ENCODE measurements around the gene BDKRB1. TPM values are rescaled to one million over a fixed set of nuclear protein-coding genes. Genes with fewer than 3 reads are reported as not detected.
"Not testable (repeated sequence)": the region's sequence is repeated elsewhere in the genome, so short reads cannot be mapped to it uniquely, and the experiment has no call there.

BDKRB1 gene
- total RNA-seq, 1 donor from 2014 or later = not detected

DNA sequence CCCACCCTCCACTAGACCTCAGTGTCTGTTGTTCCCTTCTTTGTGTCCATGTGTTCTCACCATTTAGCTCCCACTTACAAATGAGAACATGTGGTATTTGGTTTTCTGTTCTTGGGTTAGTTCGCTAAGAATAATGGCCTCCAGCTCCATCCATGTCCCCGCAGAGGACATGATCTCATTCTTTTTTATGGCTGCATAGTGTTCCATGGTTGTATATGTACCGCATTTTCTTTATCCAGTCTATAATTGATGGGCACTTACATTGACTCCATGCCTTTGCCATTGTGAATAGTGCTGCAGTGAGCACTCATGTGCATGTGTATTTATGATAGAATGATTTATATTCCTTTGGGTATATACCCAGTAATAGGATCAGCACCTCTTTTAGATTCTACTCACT, 10.9 kb upstream of the BDKRB1 start:
- H3K27me3 ChIP-seq (ENCODE audit: control insufficient read depth in 3 of 3, insufficient read depth in 3 of 3, low read length in 3 of 3); H3K9me3 ChIP-seq (ENCODE audit: control insufficient read depth in 3 of 3, low read length in 3 of 3); H3K4me3 ChIP-seq (ENCODE audit: low read length in 3 of 3); H3K9ac ChIP-seq (ENCODE audit: low read depth in 1 of 3, low read length in 3 of 3); H3K36me3 ChIP-seq (ENCODE audit: control insufficient read depth in 3 of 3, insufficient read depth in 3 of 3, low read length in 3 of 3); H3K4me1 ChIP-seq (ENCODE audit: control insufficient read depth in 3 of 3, insufficient read depth in 3 of 3, low read length in 3 of 3); H3K27ac ChIP-seq (ENCODE audit: low read depth, low read length): not testable (repeated sequence)

GRCh38 chr14:96245710-96246538, 10.1 kb upstream of the BDKRB1 start:
- no peak overlapping the region for H3K9ac ChIP-seq (ENCODE audit: low read depth in 1 of 3, low read length in 3 of 3)

DNA sequence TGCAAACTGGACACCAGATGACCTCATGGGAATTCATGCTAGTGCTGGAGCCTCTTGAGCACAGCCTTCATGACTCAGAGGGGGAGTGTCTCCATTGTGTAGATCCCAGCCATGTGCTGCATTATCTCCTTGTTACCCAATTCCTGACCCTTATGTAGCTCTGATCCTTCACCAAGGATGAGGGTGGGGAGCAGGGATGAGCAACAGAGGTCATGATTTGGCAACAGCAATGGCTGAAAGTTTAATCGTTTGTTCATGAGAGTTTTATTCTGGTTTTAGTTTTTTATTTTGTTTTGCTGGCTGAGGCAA, 9.5 kb upstream of the BDKRB1 start:
- no peak overlapping the region for H3K4me3 ChIP-seq (ENCODE audit: low read length in 3 of 3)
- no peaks in the 10 kb centered on the region for H3K36me3 ChIP-seq (ENCODE audit: control insufficient read depth in 3 of 3, insufficient read depth in 3 of 3, low read length in 3 of 3)
- H3K27ac ChIP-seq (ENCODE audit: low read depth, low read length) = no peak overlapping the region
- no peak overlapping the region for H3K9ac ChIP-seq (ENCODE audit: low read depth in 1 of 3, low read length in 3 of 3)
- no peaks in the 10 kb centered on the region for H3K9me3 ChIP-seq (ENCODE audit: control insufficient read depth in 3 of 3, low read length in 3 of 3)
- peaks cover 0 to 2% (median 0%) of the 10 kb centered on the region in 3 donors for H3K27me3 ChIP-seq (ENCODE audit: control insufficient read depth in 3 of 3, insufficient read depth in 3 of 3, low read length in 3 of 3)
- H3K4me1 ChIP-seq (ENCODE audit: control insufficient read depth in 3 of 3, insufficient read depth in 3 of 3, low read length in 3 of 3) = no peaks in the 10 kb centered on the region

More at GRCh38 chr14:96245710-96246538, 10.1 kb upstream of the BDKRB1 start:
- no peak overlapping the region for H3K4me3 ChIP-seq (ENCODE audit: low read length in 3 of 3)
- H3K9me3 ChIP-seq (ENCODE audit: control insufficient read depth in 3 of 3, low read length in 3 of 3) = no peaks in the 10 kb centered on the region
- H3K27me3 ChIP-seq (ENCODE audit: control insufficient read depth in 3 of 3, insufficient read depth in 3 of 3, low read length in 3 of 3) = peaks cover 0 to 3% (median 0%) of the 10 kb centered on the region in 3 donors
- no peak overlapping the region for H3K27ac ChIP-seq (ENCODE audit: low read depth, low read length)
- no peaks in the 10 kb centered on the region for H3K4me1 ChIP-seq (ENCODE audit: control insufficient read depth in 3 of 3, insufficient read depth in 3 of 3, low read length in 3 of 3)
- H3K36me3 ChIP-seq (ENCODE audit: control insufficient read depth in 3 of 3, insufficient read depth in 3 of 3, low read length in 3 of 3) = no peaks in the 10 kb centered on the region

DNA sequence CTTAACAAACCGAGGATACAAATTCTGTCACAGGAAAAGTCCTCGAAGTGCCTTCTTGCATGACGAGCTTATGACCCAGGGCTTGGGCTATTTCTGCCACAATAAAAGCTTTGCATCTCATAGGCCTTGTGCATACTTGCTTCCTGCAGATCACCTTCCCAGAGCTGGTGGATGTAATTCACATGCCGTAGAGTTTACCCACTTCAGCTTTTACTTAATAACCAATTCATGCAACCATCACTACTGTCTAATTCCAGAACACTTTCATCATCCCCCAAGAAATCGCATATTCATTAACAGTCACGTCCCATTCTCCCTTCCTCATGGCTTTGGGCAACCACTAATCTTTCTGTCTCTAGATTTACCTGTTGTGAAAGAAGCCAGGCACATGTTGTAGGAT, 9.0 kb upstream of the BDKRB1 start:
- no peak overlapping the region for H3K4me3 ChIP-seq (ENCODE audit: low read length in 3 of 3)
- no peak overlapping the region for H3K9ac ChIP-seq (ENCODE audit: low read depth in 1 of 3, low read length in 3 of 3)
- H3K9me3 ChIP-seq (ENCODE audit: control insufficient read depth in 3 of 3, low read length in 3 of 3) = no peaks in the 10 kb centered on the region
- H3K4me1 ChIP-seq (ENCODE audit: control insufficient read depth in 3 of 3, insufficient read depth in 3 of 3, low read length in 3 of 3) = no peaks in the 10 kb centered on the region
- peaks cover 0 to 2% (median 0%) of the 10 kb centered on the region in 3 donors for H3K27me3 ChIP-seq (ENCODE audit: control insufficient read depth in 3 of 3, insufficient read depth in 3 of 3, low read length in 3 of 3)
- H3K27ac ChIP-seq (ENCODE audit: low read depth, low read length) = no peak overlapping the region
- H3K36me3 ChIP-seq (ENCODE audit: control insufficient read depth in 3 of 3, insufficient read depth in 3 of 3, low read length in 3 of 3) = no peaks in the 10 kb centered on the region

DNA sequence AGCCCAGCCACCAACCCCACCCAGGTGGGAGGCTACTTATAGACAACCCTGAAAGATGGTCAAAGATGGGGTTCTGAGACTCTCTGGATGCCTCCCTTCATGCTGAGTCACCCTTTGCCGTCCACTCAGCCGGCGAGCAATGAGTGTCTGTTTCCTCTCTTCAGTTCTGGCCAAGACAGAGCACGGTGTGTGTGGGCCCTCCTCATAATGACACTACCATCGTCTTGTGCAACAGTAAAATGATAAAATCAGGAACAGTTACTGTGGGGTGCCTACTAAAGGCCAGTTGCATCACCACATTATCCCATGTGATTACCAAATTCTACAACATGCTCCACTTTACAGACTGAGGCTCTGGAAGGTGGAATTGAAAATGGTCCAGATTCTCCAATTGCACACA, 7.0 kb upstream of the BDKRB1 start:
- peaks cover 0 to 2% (median 0%) of the 10 kb centered on the region in 3 donors for H3K27me3 ChIP-seq (ENCODE audit: control insufficient read depth in 3 of 3, insufficient read depth in 3 of 3, low read length in 3 of 3)
- no peaks in the 10 kb centered on the region for H3K36me3 ChIP-seq (ENCODE audit: control insufficient read depth in 3 of 3, insufficient read depth in 3 of 3, low read length in 3 of 3)
- no peak overlapping the region for H3K9ac ChIP-seq (ENCODE audit: low read depth in 1 of 3, low read length in 3 of 3)
- no peaks in the 10 kb centered on the region for H3K9me3 ChIP-seq (ENCODE audit: control insufficient read depth in 3 of 3, low read length in 3 of 3)
- H3K27ac ChIP-seq (ENCODE audit: low read depth, low read length) = no peak overlapping the region
- no peaks in the 10 kb centered on the region for H3K4me1 ChIP-seq (ENCODE audit: control insufficient read depth in 3 of 3, insufficient read depth in 3 of 3, low read length in 3 of 3)
- H3K4me3 ChIP-seq (ENCODE audit: low read length in 3 of 3) = no peak overlapping the region

DNA sequence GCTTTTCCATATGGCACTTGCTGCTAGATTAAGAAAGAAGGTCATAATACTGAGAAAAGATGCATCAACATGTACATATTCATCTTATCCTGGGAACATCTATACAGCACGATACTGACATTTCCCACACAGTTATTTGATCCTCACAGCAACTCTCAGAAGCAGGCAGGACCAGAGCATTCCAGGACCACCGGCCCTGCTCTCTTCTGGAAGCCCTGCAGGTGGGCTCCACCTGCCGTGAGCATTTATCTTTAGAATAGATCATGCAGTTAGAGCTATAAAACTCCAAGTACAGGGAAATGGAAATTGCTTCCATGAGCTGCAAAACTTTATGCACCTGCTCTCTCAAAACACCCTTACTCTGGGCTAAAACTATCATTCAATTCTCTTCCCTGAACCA, 5.5 kb upstream of the BDKRB1 start:
- no peaks in the 10 kb centered on the region for H3K9me3 ChIP-seq (ENCODE audit: control insufficient read depth in 3 of 3, low read length in 3 of 3)
- no peaks in the 10 kb centered on the region for H3K36me3 ChIP-seq (ENCODE audit: control insufficient read depth in 3 of 3, insufficient read depth in 3 of 3, low read length in 3 of 3)
- no peak overlapping the region for H3K9ac ChIP-seq (ENCODE audit: low read depth in 1 of 3, low read length in 3 of 3)
- peaks cover 2 to 5% (median 4%) of the 10 kb centered on the region in 3 donors for H3K4me1 ChIP-seq (ENCODE audit: control insufficient read depth in 3 of 3, insufficient read depth in 3 of 3, low read length in 3 of 3)
- no peak overlapping the region for H3K27ac ChIP-seq (ENCODE audit: low read depth, low read length)
- peaks cover 0 to 2% (median 0%) of the 10 kb centered on the region in 3 donors for H3K27me3 ChIP-seq (ENCODE audit: control insufficient read depth in 3 of 3, insufficient read depth in 3 of 3, low read length in 3 of 3)
- no peak overlapping the region for H3K4me3 ChIP-seq (ENCODE audit: low read length in 3 of 3)

- H3K27me3 ChIP-seq (ENCODE audit: control insufficient read depth in 3 of 3, insufficient read depth in 3 of 3, low read length in 3 of 3) = peaks cover 0 to 2% (median 0%) of the 10 kb centered on the region in 3 donors
- H3K9ac ChIP-seq (ENCODE audit: low read depth in 1 of 3, low read length in 3 of 3) = no peak overlapping the region
- no peaks in the 10 kb centered on the region for H3K36me3 ChIP-seq (ENCODE audit: control insufficient read depth in 3 of 3, insufficient read depth in 3 of 3, low read length in 3 of 3)
- no peak overlapping the region for H3K27ac ChIP-seq (ENCODE audit: low read depth, low read length)
- H3K4me3 ChIP-seq (ENCODE audit: low read length in 3 of 3) = no peak overlapping the region
- no peaks in the 10 kb centered on the region for H3K9me3 ChIP-seq (ENCODE audit: control insufficient read depth in 3 of 3, low read length in 3 of 3)
- H3K4me1 ChIP-seq (ENCODE audit: control insufficient read depth in 3 of 3, insufficient read depth in 3 of 3, low read length in 3 of 3) = peaks cover 9 to 12% (median 11%) of the 10 kb centered on the region in 3 donors
These were observed 4.3 kb upstream of the BDKRB1 start for GRCh38 chr14:96251656-96252155.

DNA sequence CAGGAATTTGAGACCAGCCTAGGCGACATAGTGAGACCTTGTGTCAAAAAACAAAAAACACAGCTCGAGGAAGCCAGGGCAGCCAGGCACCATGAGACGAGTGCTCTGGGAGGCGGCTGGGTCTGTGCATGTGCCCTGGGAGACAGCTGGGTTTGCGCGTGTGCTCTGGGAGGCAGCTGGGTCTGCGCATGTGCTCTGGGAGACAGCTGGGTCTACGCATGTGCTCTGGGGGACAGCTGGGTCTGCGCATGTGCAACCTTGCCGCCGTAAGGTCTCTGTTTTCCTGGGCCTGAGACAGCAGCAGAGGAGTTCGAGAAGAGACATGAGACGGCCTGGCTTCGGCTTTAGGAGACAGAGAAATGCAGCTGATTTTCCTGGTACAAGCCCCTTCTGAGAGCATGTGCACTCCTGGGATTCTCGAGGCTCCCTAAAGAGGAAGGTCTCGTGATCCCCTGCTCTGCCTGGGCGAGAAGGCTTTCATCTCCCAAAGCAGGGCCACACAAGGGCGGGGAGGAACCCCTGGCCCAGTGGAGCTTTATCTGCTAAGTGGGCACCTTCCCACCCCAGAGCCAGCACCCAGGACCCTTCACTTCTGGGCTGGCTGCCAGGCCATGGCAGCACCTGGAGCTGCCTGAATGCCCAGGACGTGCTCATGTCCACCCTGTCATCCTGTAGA, 3.5 kb upstream of the BDKRB1 start:
- peaks cover 9 to 15% (median 11%) of the 10 kb centered on the region in 3 donors for H3K4me1 ChIP-seq (ENCODE audit: control insufficient read depth in 3 of 3, insufficient read depth in 3 of 3, low read length in 3 of 3)
- no peaks in the 10 kb centered on the region for H3K36me3 ChIP-seq (ENCODE audit: control insufficient read depth in 3 of 3, insufficient read depth in 3 of 3, low read length in 3 of 3)
- H3K4me3 ChIP-seq (ENCODE audit: low read length in 3 of 3) = no peak overlapping the region
- H3K9me3 ChIP-seq (ENCODE audit: control insufficient read depth in 3 of 3, low read length in 3 of 3) = no peaks in the 10 kb centered on the region
- peaks cover 0 to 2% (median 0%) of the 10 kb centered on the region in 3 donors for H3K27me3 ChIP-seq (ENCODE audit: control insufficient read depth in 3 of 3, insufficient read depth in 3 of 3, low read length in 3 of 3)
- H3K27ac ChIP-seq (ENCODE audit: low read depth, low read length) = no peak overlapping the region
- no peak overlapping the region for H3K9ac ChIP-seq (ENCODE audit: low read depth in 1 of 3, low read length in 3 of 3)

GRCh38 chr14:96252999-96253539, 2.9 kb upstream of the BDKRB1 start:
- Histone ChIP-seq H3K9ac (ENCODE audit: low read depth in 1 of 3, low read length in 3 of 3) (no peak overlapping the region), H3K36me3 (ENCODE audit: control insufficient read depth in 3 of 3, insufficient read depth in 3 of 3, low read length in 3 of 3) (no peaks in the 10 kb centered on the region), H3K4me1 (ENCODE audit: control insufficient read depth in 3 of 3, insufficient read depth in 3 of 3, low read length in 3 of 3) (peaks cover 9 to 15% (median 11%) of the 10 kb centered on the region in 3 donors), H3K4me3 (ENCODE audit: low read length in 3 of 3) (no peak overlapping the region), H3K27ac (ENCODE audit: low read depth, low read length) (no peak overlapping the region), H3K9me3 (ENCODE audit: control insufficient read depth in 3 of 3, low read length in 3 of 3) (no peaks in the 10 kb centered on the region), H3K27me3 (ENCODE audit: control insufficient read depth in 3 of 3, insufficient read depth in 3 of 3, low read length in 3 of 3) (peaks cover 0 to 2% (median 0%) of the 10 kb centered on the region in 3 donors)

GRCh38 chr14:96254687-96255086, 1.3 kb upstream of the BDKRB1 start:
- no peak overlapping the region for H3K27ac ChIP-seq (ENCODE audit: low read depth, low read length)
- peaks cover 0 to 2% (median 0%) of the 10 kb centered on the region in 3 donors for H3K27me3 ChIP-seq (ENCODE audit: control insufficient read depth in 3 of 3, insufficient read depth in 3 of 3, low read length in 3 of 3)
- peaks cover 9 to 15% (median 11%) of the 10 kb centered on the region in 3 donors for H3K4me1 ChIP-seq (ENCODE audit: control insufficient read depth in 3 of 3, insufficient read depth in 3 of 3, low read length in 3 of 3)
- H3K9ac ChIP-seq (ENCODE audit: low read depth in 1 of 3, low read length in 3 of 3) = no peak overlapping the region
- no peaks in the 10 kb centered on the region for H3K9me3 ChIP-seq (ENCODE audit: control insufficient read depth in 3 of 3, low read length in 3 of 3)
- no peak overlapping the region for H3K4me3 ChIP-seq (ENCODE audit: low read length in 3 of 3)
- no peaks in the 10 kb centered on the region for H3K36me3 ChIP-seq (ENCODE audit: control insufficient read depth in 3 of 3, insufficient read depth in 3 of 3, low read length in 3 of 3)

Data from skeletal muscle tissue (tissue), 4 donors.